ENCODE data around the gene WDFY4. TPM values are rescaled to one million over a fixed set of nuclear protein-coding genes. Genes with fewer than 3 reads are reported as not detected.

The WDFY4 gene
- total RNA-seq, 1 donor, result not detected

- no peak for DNase-seq (ENCODE audit: low read depth)
Observed at GRCh38 chr10:48833674-48834073, 149.0 kb downstream of the WDFY4 start.

GRCh38 chr10:48834189-48834965, 149.7 kb downstream of the WDFY4 start:
- H3K4me3 ChIP-seq (ENCODE audit: low read depth, low read length), result no peak overlapping the region
- DNase-seq (ENCODE audit: low read depth), result no peak
- TF ChIP-seq CTCF (IDR thresholded peaks at IDR 0.05; ENCODE audit: insufficient read depth, low read length), result no peak

More at GRCh38 chr10:48833674-48834073, 149.0 kb downstream of the WDFY4 start:
- no peak overlapping the region for H3K4me3 ChIP-seq (ENCODE audit: low read depth, low read length)
- TF ChIP-seq CTCF (IDR thresholded peaks at IDR 0.05; ENCODE audit: insufficient read depth, low read length), result no peak

GRCh38 chr10:48835781-48836180, 151.1 kb downstream of the WDFY4 start:
- no peak for DNase-seq (ENCODE audit: low read depth)
- TF ChIP-seq CTCF (IDR thresholded peaks at IDR 0.05; ENCODE audit: insufficient read depth, low read length), result no peak
- no peak overlapping the region for H3K4me3 ChIP-seq (ENCODE audit: low read depth, low read length)

GRCh38 chr10:48836605-48837004, 151.9 kb downstream of the WDFY4 start:
- TF ChIP-seq CTCF (IDR thresholded peaks at IDR 0.05; ENCODE audit: insufficient read depth, low read length), result no peak
- no peak for DNase-seq (ENCODE audit: low read depth)
- no peak overlapping the region for H3K4me3 ChIP-seq (ENCODE audit: low read depth, low read length)

GRCh38 chr10:48838834-48839233, 154.2 kb downstream of the WDFY4 start:
- no peak for TF ChIP-seq CTCF (IDR thresholded peaks at IDR 0.05; ENCODE audit: insufficient read depth, low read length)
- no peak for DNase-seq (ENCODE audit: low read depth)
- H3K4me3 ChIP-seq (ENCODE audit: low read depth, low read length), result no peak overlapping the region

- no peak overlapping the region for H3K4me3 ChIP-seq (ENCODE audit: low read depth, low read length)
- DNase-seq (ENCODE audit: low read depth), result no peak
- no peak for TF ChIP-seq CTCF (IDR thresholded peaks at IDR 0.05; ENCODE audit: insufficient read depth, low read length)
Observed at GRCh38 chr10:48839809-48840679, 155.4 kb downstream of the WDFY4 start.

Data from fibroblast of the aortic adventitia (primary cell).